Caco-2 (cell line): ENCODE measurements around the gene MGMT. TPM values are rescaled to one million over a fixed set of nuclear protein-coding genes. Genes with fewer than 3 reads are reported as not detected.

Source experiments
- BruUV-seq: library from RNA; stranded (reverse); fragments of 400-500 nt; replicated peaks from 2 replicates; lab custom pipeline; 2021; lab: Mats Ljungman, UMichigan
- CTCF ChIA-PET: fragments of 300-600 bp; sonication (Branson Sonifier 250); formaldehyde crosslinking; loops from one replicate; lab custom pipeline; 2022; ENCODE audit warnings: antibody characterized with exemption; lab: Charles Lee
- POLR2A ChIA-PET: fragments of 300-600 bp; sonication (Branson Sonifier 250); formaldehyde crosslinking; loops from one replicate; lab custom pipeline; 2022; ENCODE audit warnings: antibody characterized with exemption; lab: Charles Lee
- DNase-seq, 2 experiments: peaks; one replicate each; pipeline versions ENCODE4 v3.0.0 to v3.0.0-alpha.2; 2020 to 2022
- H3K27me3 ChIP-seq: replicated peaks from 2 replicates; pipeline ENCODE4 v1.6.0; 2011; ENCODE audit warnings: low read length; ENCODE audit not compliant: control insufficient read depth, insufficient read depth
- H3K36me3 ChIP-seq: 2 replicates; pipeline ENCODE4 v1.5.1; 2011; ENCODE audit warnings: low read length; ENCODE audit not compliant: control insufficient read depth, insufficient read depth
- H3K4me1 ChIP-seq: fragments of 250-450 bp; sonication (Bioruptor Pico); 2 replicates; pipeline ENCODE4 v1.5.1; 2020; ENCODE audit warnings: mild to moderate bottlenecking
- H3K4me3 ChIP-seq: 2 replicates; pipeline ENCODE4 v1.5.1; 2011; ENCODE audit warnings: low read depth, mild to moderate bottlenecking, control low read depth, low read length
- H3K9me3 ChIP-seq: fragments of 250-450 bp; sonication (Bioruptor Pico); 2 replicates; pipeline ENCODE4 v1.5.1; 2020; ENCODE audit warnings: mild to moderate bottlenecking, moderate library complexity
- H3K27ac Mint-ChIP-seq: one replicate; pipeline ENCODE4 v1.8.0; 2022; ENCODE audit warnings: mixed read lengths; ENCODE audit not compliant: unreplicated experiment
- H3K27me3 Mint-ChIP-seq: one replicate; pipeline ENCODE4 v1.8.0; 2022; ENCODE audit warnings: mixed read lengths; ENCODE audit not compliant: insufficient read depth, unreplicated experiment
- H3K36me3 Mint-ChIP-seq: one replicate; pipeline ENCODE4 v1.8.0; 2022; ENCODE audit warnings: mild to moderate bottlenecking, mixed read lengths; ENCODE audit not compliant: insufficient read depth, unreplicated experiment
- H3K4me1 Mint-ChIP-seq: one replicate; pipeline ENCODE4 v1.8.0; 2022; ENCODE audit warnings: low read depth, mixed read lengths; ENCODE audit not compliant: unreplicated experiment
- H3K4me3 Mint-ChIP-seq: one replicate; pipeline ENCODE4 v1.8.0; 2022; ENCODE audit warnings: mild to moderate bottlenecking, moderate library complexity, mixed read lengths; ENCODE audit not compliant: unreplicated experiment
- H3K9me3 Mint-ChIP-seq: one replicate; pipeline ENCODE4 v1.8.0; 2022; ENCODE audit warnings: mixed read lengths; ENCODE audit not compliant: unreplicated experiment
- intact Hi-C: fragments of 100-400 bp; cut with micrococcal nuclease; formaldehyde crosslinking; loops from one replicate; pipeline ENCODE4 v1.10.0; 2022; ENCODE audit not compliant: unreplicated experiment
- total RNA-seq: library from RNA; stranded (reverse); gene quantifications from 2 replicates; pipeline ENCODE4 v1.2.3, GENCODE V29; 2022
- TF ChIP-seq, protein P1 (sequence below), 2 experiments: fragments of 200-600 bp in 1 of 2; IDR thresholded peaks; 1 replicate in 1 of 2; 2 replicates in 1 of 2; pipeline versions ENCODE4 v1.5.1 to v1.8.0; 2011 to 2022; ENCODE audit warnings: antibody characterized with exemption in 1 of 2, control low read depth in 1 of 2, inconsistent platforms in 1 of 2, low read depth in 1 of 2, low read length in 1 of 2, mild to moderate bottlenecking in 1 of 2, moderate library complexity in 1 of 2; ENCODE audit not compliant: insufficient read depth in 1 of 2, severe bottlenecking in 1 of 2, unreplicated experiment in 1 of 2

The MGMT gene
- total RNA-seq, 1 experiment from 2014 or later, result 57.0 TPM

DNA sequence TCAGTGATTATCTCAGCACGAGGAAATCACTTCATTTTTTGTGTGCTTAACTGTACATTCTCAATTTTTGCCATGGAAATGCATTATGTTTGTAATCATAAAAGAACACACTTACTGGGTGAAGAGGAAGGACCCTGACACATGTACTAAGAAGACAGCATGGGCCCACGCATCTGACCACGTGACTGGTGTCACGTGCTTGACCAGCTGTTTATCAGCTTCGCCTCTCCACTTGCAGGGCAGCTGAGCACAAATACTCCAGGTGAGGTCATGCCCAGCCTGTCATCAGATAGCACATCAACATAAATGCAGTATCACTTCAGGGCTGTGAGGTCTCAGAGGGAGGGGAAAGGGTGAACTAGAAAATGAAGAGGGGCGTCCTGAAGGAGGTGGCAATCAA is 317.2 kb downstream of the MGMT start:
- H3K27me3 Mint-ChIP-seq, result no peaks in the 10 kb centered on the region
- H3K27me3 ChIP-seq, result no peaks in the 10 kb centered on the region
- POLR2A ChIA-PET, result no interaction called here

DNA sequence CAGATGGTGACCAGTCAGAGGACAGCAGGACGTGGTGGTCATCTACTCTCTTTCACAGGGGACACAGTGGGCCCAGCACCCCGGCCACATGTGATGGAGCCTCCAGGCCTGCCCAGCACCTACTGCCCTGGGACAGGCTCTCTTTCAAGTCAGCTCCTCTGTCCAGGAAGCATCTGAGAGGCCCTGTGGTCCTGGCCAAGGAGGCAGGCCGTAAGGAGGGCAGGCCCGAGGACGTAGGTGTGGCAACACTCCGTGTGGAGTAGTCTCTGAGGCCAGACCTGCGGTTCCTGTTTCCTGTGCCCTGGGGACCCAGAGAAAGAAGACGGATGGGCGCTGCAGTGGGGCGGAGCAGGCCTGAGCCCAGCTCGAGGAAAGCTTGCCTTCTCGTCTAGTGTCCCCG is 317.9 kb downstream of the MGMT start:
- intact Hi-C loops, result no loop called here
- ChIA-PET CTCF (no interaction called here), POLR2A (no interaction called here)
- no peaks in the 10 kb centered on the region for H3K36me3 ChIP-seq
- H3K9me3 ChIP-seq, result no peaks in the 10 kb centered on the region
- no peaks in the 10 kb centered on the region for H3K4me1 Mint-ChIP-seq
- TF ChIP-seq, protein P1, sequence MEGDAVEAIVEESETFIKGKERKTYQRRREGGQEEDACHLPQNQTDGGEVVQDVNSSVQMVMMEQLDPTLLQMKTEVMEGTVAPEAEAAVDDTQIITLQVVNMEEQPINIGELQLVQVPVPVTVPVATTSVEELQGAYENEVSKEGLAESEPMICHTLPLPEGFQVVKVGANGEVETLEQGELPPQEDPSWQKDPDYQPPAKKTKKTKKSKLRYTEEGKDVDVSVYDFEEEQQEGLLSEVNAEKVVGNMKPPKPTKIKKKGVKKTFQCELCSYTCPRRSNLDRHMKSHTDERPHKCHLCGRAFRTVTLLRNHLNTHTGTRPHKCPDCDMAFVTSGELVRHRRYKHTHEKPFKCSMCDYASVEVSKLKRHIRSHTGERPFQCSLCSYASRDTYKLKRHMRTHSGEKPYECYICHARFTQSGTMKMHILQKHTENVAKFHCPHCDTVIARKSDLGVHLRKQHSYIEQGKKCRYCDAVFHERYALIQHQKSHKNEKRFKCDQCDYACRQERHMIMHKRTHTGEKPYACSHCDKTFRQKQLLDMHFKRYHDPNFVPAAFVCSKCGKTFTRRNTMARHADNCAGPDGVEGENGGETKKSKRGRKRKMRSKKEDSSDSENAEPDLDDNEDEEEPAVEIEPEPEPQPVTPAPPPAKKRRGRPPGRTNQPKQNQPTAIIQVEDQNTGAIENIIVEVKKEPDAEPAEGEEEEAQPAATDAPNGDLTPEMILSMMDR (IDR thresholded peaks at IDR 0.05; ENCODE audit: insufficient read depth in 1 of 2, low read depth in 1 of 2, low read length in 1 of 2, severe bottlenecking in 1 of 2, unreplicated experiment in 1 of 2), result no peak
- BruUV-seq, result no TSS peak
- H3K4me1 ChIP-seq, result no peaks in the 10 kb centered on the region
- no peaks in the 10 kb centered on the region for H3K27me3 Mint-ChIP-seq
- no peak overlapping the region for H3K4me3 Mint-ChIP-seq
- H3K27me3 ChIP-seq, result no peaks in the 10 kb centered on the region
- H3K36me3 Mint-ChIP-seq, result no peaks in the 10 kb centered on the region
- H3K27ac Mint-ChIP-seq, result no peak overlapping the region
- H3K9me3 Mint-ChIP-seq, result no peaks in the 10 kb centered on the region
- H3K4me3 ChIP-seq, result no peak overlapping the region
- peak in 1 of 2 experiments; percentile 33 for DNase-seq

More for the DNA sequence above, 317.2 kb downstream of the MGMT start:
- intact Hi-C loops, result no loop called here
- H3K27ac Mint-ChIP-seq, result no peak overlapping the region
- Histone ChIP-seq H3K4me3 (no peak overlapping the region), H3K4me1 (no peaks in the 10 kb centered on the region), H3K9me3 (no peaks in the 10 kb centered on the region), H3K36me3 (no peaks in the 10 kb centered on the region)
- TF ChIP-seq, protein P1 (IDR thresholded peaks at IDR 0.05; ENCODE audit: insufficient read depth in 1 of 2, low read depth in 1 of 2, low read length in 1 of 2, severe bottlenecking in 1 of 2, unreplicated experiment in 1 of 2), result no peak
- CTCF ChIA-PET, result no interaction called here
- H3K4me1 Mint-ChIP-seq, result no peaks in the 10 kb centered on the region
- no peaks in the 10 kb centered on the region for H3K9me3 Mint-ChIP-seq
- no peaks in the 10 kb centered on the region for H3K36me3 Mint-ChIP-seq
- no TSS peak for BruUV-seq
- H3K4me3 Mint-ChIP-seq, result no peak overlapping the region
- peak in 1 of 2 experiments; percentile 30 for DNase-seq

DNA sequence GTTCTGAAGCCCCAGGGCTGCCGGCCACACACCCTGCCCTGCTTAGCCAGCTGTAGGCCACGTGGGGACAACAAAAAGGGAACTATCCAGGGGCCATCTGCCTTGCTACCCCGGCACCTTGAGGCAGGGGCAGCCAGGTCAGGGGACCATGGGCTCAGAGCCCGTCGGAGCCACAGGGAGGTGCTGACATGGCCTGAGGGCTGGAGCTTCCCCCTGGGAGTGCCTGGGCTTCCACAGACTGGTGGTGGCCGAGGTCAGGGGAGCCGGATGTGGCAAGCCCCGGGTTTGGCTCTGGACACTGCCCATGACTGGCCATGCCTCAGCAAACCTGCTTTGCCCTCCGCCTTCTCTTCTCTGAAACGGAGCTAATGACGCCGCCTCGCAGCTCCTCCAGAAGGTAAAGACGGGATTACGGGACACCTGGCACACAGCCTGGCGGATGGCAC is 318.5 kb downstream of the MGMT start:
- Histone ChIP-seq H3K9me3 (no peaks in the 10 kb centered on the region), H3K4me3 (no peak overlapping the region), H3K27me3 (no peaks in the 10 kb centered on the region), H3K36me3 (no peaks in the 10 kb centered on the region), H3K4me1 (no peaks in the 10 kb centered on the region)
- Mint-ChIP-seq H3K4me3 (no peak overlapping the region), H3K27ac (no peak overlapping the region), H3K4me1 (no peaks in the 10 kb centered on the region), H3K27me3 (no peaks in the 10 kb centered on the region), H3K9me3 (no peaks in the 10 kb centered on the region), H3K36me3 (no peaks in the 10 kb centered on the region)
- intact Hi-C loops, result no loop called here
- ChIA-PET POLR2A (no interaction called here), CTCF (no interaction called here)
- TF ChIP-seq, protein P1 (IDR thresholded peaks at IDR 0.05; ENCODE audit: insufficient read depth in 1 of 2, low read depth in 1 of 2, low read length in 1 of 2, severe bottlenecking in 1 of 2, unreplicated experiment in 1 of 2), result no peak
- no TSS peak for BruUV-seq
- DNase-seq, result peak in 1 of 2 experiments; percentile 25
